Large intestine (tissue), 3 donors: ENCODE results near the gene MAPKAPK3. TPM values are rescaled to one million over a fixed set of nuclear protein-coding genes. Genes with fewer than 3 reads are reported as not detected.

Experiments
- DNase-seq, 2 donors: peaks; one replicate each; pipeline versions ENCODE4 v3.0.0 to v3.0.0-alpha.2; 2013
- H3K27ac ChIP-seq: one replicate; pipeline ENCODE4 v1.5.1; 2013; ENCODE audit warnings: low read length
- H3K27me3 ChIP-seq: 2 replicates; pipeline ENCODE4 v1.6.1; 2013; ENCODE audit warnings: low read length; ENCODE audit not compliant: control insufficient read depth, insufficient read depth
- H3K36me3 ChIP-seq: 2 replicates; pipeline ENCODE4 v1.6.1; 2013; ENCODE audit warnings: low read length; ENCODE audit not compliant: control insufficient read depth, insufficient read depth
- H3K4me1 ChIP-seq: one replicate; pipeline ENCODE4 v1.6.1; 2013; ENCODE audit warnings: low read length; ENCODE audit not compliant: control insufficient read depth, insufficient read depth
- H3K4me3 ChIP-seq: one replicate; pipeline ENCODE4 v1.5.1; 2013; ENCODE audit warnings: low read length
- H3K9me3 ChIP-seq: one replicate; pipeline ENCODE4 v1.6.1; 2013; ENCODE audit warnings: mild to moderate bottlenecking, low read depth, low read length, moderate library complexity; ENCODE audit not compliant: control insufficient read depth
- WGBS: methylation state at CpG from one replicate; pipeline ENCODE4 v1.1.5; 2013; ENCODE audit warnings: low lambda C conversion rate; ENCODE audit not compliant: insufficient coverage; 5-methylcytosine and 5-hydroxymethylcytosine counted together
- polyA plus RNA-seq: library from polyadenylated mRNA; unstranded; fragments of 120-200 nt; gene quantifications from one replicate; pipeline ENCODE4 v1.2.1, GENCODE V29; 2013

MAPKAPK3 gene
- polyA plus RNA-seq, 1 donor: 81.6 TPM

DNA sequence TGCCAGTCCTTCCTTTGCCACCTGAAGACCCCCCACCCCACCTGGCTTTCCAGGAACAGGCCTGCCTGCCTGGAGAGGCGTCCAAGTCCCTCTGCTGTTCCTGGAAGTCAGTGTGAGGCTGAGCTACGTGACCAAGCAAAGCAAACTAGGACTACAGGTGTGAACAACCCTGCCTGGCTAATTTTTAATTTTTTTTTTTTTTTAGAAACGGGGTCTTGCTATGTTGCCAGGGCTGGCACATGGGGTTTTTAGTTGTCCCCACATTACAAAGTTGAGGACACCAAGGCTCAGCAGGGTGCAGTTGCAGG is 30.2 kb upstream of the MAPKAPK3 start:
- Histone ChIP-seq H3K36me3 (peaks cover 11% of the 10 kb centered on the region), H3K4me3 (no peak overlapping the region), H3K9me3 (no peaks in the 10 kb centered on the region), H3K4me1 (peaks cover 27% of the 10 kb centered on the region), H3K27me3 (no peaks in the 10 kb centered on the region), H3K27ac (no peak overlapping the region)
- WGBS: no CpG with 5 or more reads among the region's 3 CpGs
- DNase-seq: no peak

DNA sequence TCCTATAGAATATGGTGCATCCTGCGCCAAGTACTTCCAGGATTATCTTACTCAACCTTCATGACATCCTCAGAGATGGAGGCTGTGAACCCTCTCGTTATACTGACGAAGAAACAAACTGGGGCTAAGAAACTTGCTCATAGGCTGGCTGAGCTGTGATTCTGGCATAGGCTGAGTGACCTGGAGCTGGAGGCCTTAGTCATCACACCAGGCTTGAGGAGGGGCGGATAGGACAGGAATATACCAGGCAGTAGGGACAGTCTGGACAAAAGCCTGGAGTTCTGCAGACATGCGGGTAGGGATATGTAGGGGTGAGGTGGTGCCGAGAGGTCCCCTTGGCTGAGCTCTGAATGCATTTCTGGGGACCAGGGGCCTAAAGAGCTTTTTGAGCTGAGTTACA is 29.6 kb upstream of the MAPKAPK3 start:
- Histone ChIP-seq H3K4me3 (no peak overlapping the region), H3K4me1 (peaks cover 27% of the 10 kb centered on the region), H3K9me3 (no peaks in the 10 kb centered on the region), H3K36me3 (peaks cover 9% of the 10 kb centered on the region), H3K27me3 (no peaks in the 10 kb centered on the region), H3K27ac (no peak overlapping the region)
- DNase-seq: no peak
- no CpG with 5 or more reads among the region's 6 CpGs for WGBS

GRCh38 chr3:50587806-50588758 is 28.9 kb upstream of the MAPKAPK3 start:
- H3K36me3 ChIP-seq: peaks cover 2% of the 10 kb centered on the region
- no peaks in the 10 kb centered on the region for H3K9me3 ChIP-seq
- H3K4me1 ChIP-seq: peaks cover 27% of the 10 kb centered on the region
- peak; percentile 42 to 70 for DNase-seq
- no CpG with 5 or more reads among the region's 17 CpGs for WGBS
- H3K27ac ChIP-seq: no peak overlapping the region
- H3K4me3 ChIP-seq: no peak overlapping the region
- no peaks in the 10 kb centered on the region for H3K27me3 ChIP-seq

- WGBS: 100% methylated on average over 2 of the region's 4 CpGs
- no peaks in the 10 kb centered on the region for H3K36me3 ChIP-seq
- peaks cover 26% of the 10 kb centered on the region for H3K4me1 ChIP-seq
- DNase-seq: peak in 1 of 2 donors; percentile 34
- no peaks in the 10 kb centered on the region for H3K9me3 ChIP-seq
- no peak overlapping the region for H3K27ac ChIP-seq
- H3K4me3 ChIP-seq: no peak overlapping the region
- H3K27me3 ChIP-seq: no peaks in the 10 kb centered on the region
Observed at GRCh38 chr3:50588759-50589433, 28.1 kb upstream of the MAPKAPK3 start.

DNA sequence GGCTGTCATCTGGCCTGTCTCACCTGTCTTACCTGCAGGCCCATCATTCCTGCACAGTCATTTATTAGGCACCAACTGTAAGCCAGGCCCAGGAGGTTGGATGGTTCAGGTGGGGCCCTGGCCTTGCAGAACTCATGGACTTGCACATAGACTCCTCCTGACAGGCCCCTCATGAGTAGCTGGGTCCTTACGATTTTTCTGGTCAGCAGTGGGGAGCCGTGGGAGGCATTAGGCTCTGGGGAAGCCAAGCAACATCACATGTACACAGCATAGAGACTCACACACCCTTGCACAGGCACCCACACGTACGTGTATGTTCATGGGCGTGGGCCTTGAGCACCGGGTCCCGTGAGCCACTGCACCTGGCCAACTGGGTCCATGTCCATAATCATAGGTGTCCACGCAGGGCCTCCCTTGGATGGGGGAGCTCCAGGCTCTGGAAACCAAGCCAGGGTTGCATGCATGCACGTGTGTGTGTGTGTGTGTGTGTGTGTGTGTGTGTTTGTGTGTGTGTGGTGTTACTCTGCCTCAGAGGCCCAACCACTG is 25.7 kb upstream of the MAPKAPK3 start:
- Histone ChIP-seq H3K4me3 (no peak overlapping the region), H3K27me3 (no peaks in the 10 kb centered on the region), H3K9me3 (no peaks in the 10 kb centered on the region), H3K27ac (no peak overlapping the region), H3K36me3 (no peaks in the 10 kb centered on the region), H3K4me1 (peaks cover 20% of the 10 kb centered on the region)
- no CpG with 5 or more reads among the region's 9 CpGs for WGBS
- no peak for DNase-seq

GRCh38 chr3:50592568-50592967 is 24.4 kb upstream of the MAPKAPK3 start:
- Histone ChIP-seq H3K27ac (no peak overlapping the region), H3K36me3 (no peaks in the 10 kb centered on the region), H3K4me3 (no peak overlapping the region), H3K27me3 (no peaks in the 10 kb centered on the region), H3K9me3 (no peaks in the 10 kb centered on the region), H3K4me1 (peaks cover 20% of the 10 kb centered on the region)
- no CpG with 5 or more reads among the region's 5 CpGs for WGBS
- DNase-seq: no peak

DNA sequence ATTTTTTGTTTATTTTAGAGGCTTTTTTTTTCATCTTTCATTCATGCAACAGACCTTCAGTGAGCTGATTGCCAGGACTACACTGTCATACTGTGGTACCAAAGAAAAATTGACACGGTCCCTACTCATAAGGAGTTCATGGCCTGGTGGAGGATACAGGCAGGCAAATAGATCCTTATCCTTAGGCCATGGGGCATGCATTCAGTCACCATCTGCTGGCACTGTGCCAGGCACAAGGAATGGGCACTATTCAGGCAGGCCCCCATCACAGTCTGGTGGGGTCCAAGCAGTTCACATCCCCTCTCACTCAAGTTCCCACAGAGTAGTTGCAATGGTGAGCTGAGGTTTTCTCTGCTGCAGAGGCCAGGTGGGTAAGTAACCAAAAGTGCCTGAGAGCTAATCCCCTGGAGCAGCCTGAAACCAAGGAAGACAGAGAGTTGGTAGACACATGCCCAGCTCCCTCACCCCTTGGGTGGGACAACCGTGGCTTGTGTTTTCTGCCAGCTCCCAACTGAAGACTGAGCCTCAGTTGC is 22.6 kb upstream of the MAPKAPK3 start:
- H3K4me1 ChIP-seq: peaks cover 8% of the 10 kb centered on the region

GRCh38 chr3:50599115-50599715 is 17.7 kb upstream of the MAPKAPK3 start:
- DNase-seq: no peak
- WGBS: no CpG with 5 or more reads among the region's 6 CpGs
- no peaks in the 10 kb centered on the region for H3K9me3 ChIP-seq
- H3K4me3 ChIP-seq: no peak overlapping the region
- H3K27me3 ChIP-seq: no peaks in the 10 kb centered on the region
- H3K36me3 ChIP-seq: peaks cover 13% of the 10 kb centered on the region
- H3K27ac ChIP-seq: peak overlapping the region; percentile 99
- H3K4me1 ChIP-seq: peaks cover 51% of the 10 kb centered on the region

More for the DNA sequence above, 22.6 kb upstream of the MAPKAPK3 start:
- Histone ChIP-seq H3K4me3 (no peak overlapping the region), H3K27ac (no peak overlapping the region), H3K9me3 (no peaks in the 10 kb centered on the region), H3K27me3 (no peaks in the 10 kb centered on the region), H3K36me3 (no peaks in the 10 kb centered on the region)
- no CpG with 5 or more reads among the region's 2 CpGs for WGBS
- DNase-seq: no peak

GRCh38 chr3:50599716-50600118 is 17.2 kb upstream of the MAPKAPK3 start:
- WGBS: no CpG with 5 or more reads among the region's 1 CpG
- H3K27me3 ChIP-seq: no peaks in the 10 kb centered on the region
- peaks cover 18% of the 10 kb centered on the region for H3K36me3 ChIP-seq
- no peaks in the 10 kb centered on the region for H3K9me3 ChIP-seq
- H3K4me3 ChIP-seq: no peak overlapping the region
- no peak for DNase-seq
- peaks cover 55% of the 10 kb centered on the region for H3K4me1 ChIP-seq
- peak overlapping the region; percentile 99 for H3K27ac ChIP-seq

DNA sequence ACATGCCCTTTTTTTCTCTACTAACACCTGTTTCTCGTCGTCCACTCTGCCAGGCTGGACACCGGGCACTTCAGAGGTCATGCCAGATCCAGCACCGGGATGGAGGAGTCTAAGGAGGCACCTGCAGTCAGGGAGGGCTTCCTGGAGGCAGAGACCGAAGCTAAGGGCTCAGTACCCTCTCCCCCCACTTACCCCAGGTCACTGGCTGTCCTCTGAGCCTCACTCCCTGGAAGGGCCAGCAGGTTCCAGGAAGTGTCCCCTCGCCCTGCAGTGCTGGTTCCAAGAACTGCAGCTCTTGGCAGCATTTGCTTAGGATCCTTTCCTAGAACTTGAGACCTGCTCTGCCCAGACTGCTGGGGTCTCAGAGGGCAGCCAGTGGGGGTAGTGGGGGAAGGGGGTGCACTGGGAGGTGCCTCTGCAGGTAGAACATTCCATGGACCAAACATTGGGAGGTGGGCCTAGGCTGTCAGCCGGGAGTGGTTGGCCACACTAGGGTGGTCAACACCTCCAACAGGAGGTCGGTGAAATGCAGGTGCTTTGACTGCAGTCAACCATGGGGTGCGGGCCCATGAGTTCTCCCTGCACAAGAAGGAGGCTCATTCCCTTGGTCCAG is 16.7 kb upstream of the MAPKAPK3 start:
- Histone ChIP-seq H3K36me3 (peaks cover 23% of the 10 kb centered on the region), H3K4me3 (no peak overlapping the region), H3K27me3 (no peaks in the 10 kb centered on the region), H3K4me1 (peaks cover 57% of the 10 kb centered on the region), H3K9me3 (no peaks in the 10 kb centered on the region), H3K27ac (peak overlapping the region; percentile 99)
- DNase-seq: peak in 1 of 2 donors; percentile 37
- WGBS: no CpG with 5 or more reads among the region's 9 CpGs
